Activated naive CD8-positive, alpha-beta T cell treated with anti-CD3 and anti-CD28 coated beads, Interleukin-2, amount 10 ng/mL, durations not matched to agents 7 days and 5 days (primary cell): ENCODE results near the gene HSPA12A. TPM values are rescaled to one million over a fixed set of nuclear protein-coding genes. Genes with fewer than 3 reads are reported as not detected.

ENCODE experiments used
- ATAC-seq: fragments of 150-1000 bp; cut with Tn5 transposase; one replicate; pipeline ENCODE4 v1.10.0; 2021; ENCODE audit warnings: low read depth, moderate library complexity
- POLR2A ChIA-PET: fragments of 350-600 bp; sonication (Branson Sonifier 250); formaldehyde crosslinking; loops from one replicate; lab custom pipeline; 2021; ENCODE audit warnings: antibody characterized with exemption; lab: Charles Lee
- DNase-seq: peaks from one replicate; pipeline ENCODE4 v3.0.0; 2021
- H3K27ac Mint-ChIP-seq: one replicate; pipeline ENCODE4 v1.8.0; 2022; ENCODE audit warnings: mild to moderate bottlenecking, mixed read lengths
- H3K27me3 Mint-ChIP-seq: one replicate; pipeline ENCODE4 v1.8.0; 2022; ENCODE audit warnings: mild to moderate bottlenecking, moderate library complexity, mixed read lengths
- H3K36me3 Mint-ChIP-seq: one replicate; pipeline ENCODE4 v1.8.0; 2021; ENCODE audit warnings: mild to moderate bottlenecking, mixed read lengths
- H3K4me1 Mint-ChIP-seq: one replicate; pipeline ENCODE4 v1.8.0; 2021; ENCODE audit warnings: mixed read lengths
- H3K4me3 Mint-ChIP-seq: one replicate; pipeline ENCODE4 v1.8.0; 2022; ENCODE audit warnings: mild to moderate bottlenecking, moderate library complexity, mixed read lengths
- H3K9me3 Mint-ChIP-seq: one replicate; pipeline ENCODE4 v1.8.0; 2021; ENCODE audit warnings: mixed read lengths
- total RNA-seq, 2 experiments: library from RNA; stranded (reverse); gene quantifications; one replicate each; pipeline ENCODE4 v1.2.3, GENCODE V29; 2021

Gene HSPA12A
- total RNA-seq, 2 experiments from 2014 or later, result 0.06 to 0.09 TPM

DNA sequence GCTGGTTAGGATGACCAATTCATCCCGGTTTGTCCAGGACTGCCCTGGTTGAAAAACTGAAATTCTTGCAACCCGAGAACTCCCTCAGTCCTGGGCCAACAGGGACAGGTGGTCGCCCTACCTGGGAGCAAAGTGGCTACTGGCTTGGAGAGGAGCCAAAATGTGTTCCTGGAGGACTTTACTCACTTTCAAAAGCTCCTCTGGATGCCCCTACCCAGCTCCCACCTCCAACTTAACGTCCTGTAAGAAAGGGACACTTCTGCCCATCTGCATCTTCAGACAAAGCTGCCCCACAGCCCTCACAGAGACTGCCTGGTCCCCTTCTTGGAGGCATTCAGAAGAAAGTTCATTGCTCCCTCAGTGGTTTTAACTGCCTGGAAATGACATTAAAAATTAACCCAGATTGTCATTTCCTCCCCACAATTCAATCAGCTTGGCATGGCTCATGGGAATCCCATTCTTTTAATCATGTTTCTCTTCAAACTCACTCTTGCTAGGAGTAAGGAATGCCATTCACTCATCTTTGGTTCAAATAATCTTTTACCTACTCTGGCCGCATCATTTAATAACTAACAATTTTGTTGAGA, 24.0 kb upstream of the HSPA12A start:
- POLR2A ChIA-PET, result no interaction called here
- ATAC-seq (no peak), DNase-seq (no peak)
- Mint-ChIP-seq H3K27ac (no peak overlapping the region), H3K36me3 (no peaks in the 10 kb centered on the region), H3K9me3 (no peaks in the 10 kb centered on the region), H3K4me1 (no peaks in the 10 kb centered on the region), H3K4me3 (no peak overlapping the region), H3K27me3 (peaks cover 40% of the 10 kb centered on the region)

DNA sequence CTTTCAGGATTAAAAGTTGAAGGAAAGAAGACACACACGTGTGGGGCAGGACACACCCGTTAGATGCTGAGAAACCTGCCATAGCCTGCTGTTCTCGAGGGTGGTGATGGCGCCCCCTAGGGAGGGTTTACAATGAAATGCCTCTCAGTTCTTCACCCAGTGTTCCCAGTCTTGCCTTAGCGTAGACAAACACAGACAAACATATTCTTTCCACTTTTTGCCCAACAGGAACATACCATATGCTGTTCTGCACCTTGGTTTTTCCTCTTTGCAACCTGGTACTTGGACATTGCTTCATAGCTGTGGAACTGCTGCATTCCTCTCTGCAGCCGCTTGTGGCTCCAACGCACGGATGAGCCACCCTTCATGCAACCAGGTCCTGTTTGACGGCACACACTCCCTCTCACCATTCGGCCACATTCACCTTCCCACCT, 23.3 kb upstream of the HSPA12A start:
- peaks cover 43% of the 10 kb centered on the region for H3K27me3 Mint-ChIP-seq
- no peaks in the 10 kb centered on the region for H3K36me3 Mint-ChIP-seq
- no peak overlapping the region for H3K4me3 Mint-ChIP-seq
- DNase-seq (no peak), ATAC-seq (no peak)
- no peak overlapping the region for H3K27ac Mint-ChIP-seq
- POLR2A ChIA-PET, result no interaction called here
- no peaks in the 10 kb centered on the region for H3K9me3 Mint-ChIP-seq
- H3K4me1 Mint-ChIP-seq, result no peaks in the 10 kb centered on the region

DNA sequence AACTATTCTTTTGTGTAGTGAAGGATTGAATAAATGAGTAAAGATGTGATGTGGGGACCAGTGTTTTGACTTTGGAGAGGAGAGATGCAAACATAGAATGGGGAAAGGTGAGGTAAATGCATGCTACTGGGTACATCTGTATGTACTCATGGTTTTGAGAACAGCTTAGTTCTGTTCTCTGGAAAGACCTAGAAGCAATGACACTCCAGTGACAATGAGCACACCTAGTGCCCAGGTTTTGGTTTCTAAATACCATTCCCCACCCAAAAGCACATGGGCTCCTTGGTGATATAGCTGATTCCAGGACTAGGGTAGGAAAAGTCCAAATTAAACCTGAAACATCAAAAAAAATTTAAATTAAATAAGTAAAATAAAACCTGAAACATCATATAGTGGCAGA, 22.6 kb upstream of the HSPA12A start:
- ATAC-seq, result no peak
- H3K36me3 Mint-ChIP-seq, result no peaks in the 10 kb centered on the region
- POLR2A ChIA-PET, result no interaction called here
- no peaks in the 10 kb centered on the region for H3K4me1 Mint-ChIP-seq
- H3K27ac Mint-ChIP-seq, result no peak overlapping the region
- no peak overlapping the region for H3K4me3 Mint-ChIP-seq
- H3K9me3 Mint-ChIP-seq, result no peaks in the 10 kb centered on the region
- DNase-seq, result no peak
- H3K27me3 Mint-ChIP-seq, result peaks cover 40% of the 10 kb centered on the region

DNA sequence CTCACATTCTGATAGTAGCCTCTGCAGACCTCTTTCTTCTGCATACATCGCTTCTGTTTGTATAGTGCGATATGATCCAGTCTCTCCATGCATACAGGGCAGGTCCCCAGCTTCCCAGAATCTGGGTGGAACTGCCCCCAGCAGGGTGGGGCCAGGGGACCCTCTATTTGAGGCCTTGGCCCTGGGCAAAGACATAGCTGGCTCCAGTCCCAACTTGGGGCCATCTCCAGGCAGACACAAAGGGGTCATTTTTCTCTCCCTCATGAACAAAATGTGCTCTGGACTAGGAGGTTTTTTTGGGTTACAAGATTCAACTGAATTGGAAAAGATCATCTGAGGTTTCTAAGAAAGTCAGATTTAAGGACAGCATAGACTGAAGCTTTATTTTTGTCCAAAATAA, 21.1 kb upstream of the HSPA12A start:
- Mint-ChIP-seq H3K27ac (no peak overlapping the region), H3K4me1 (no peaks in the 10 kb centered on the region), H3K36me3 (no peaks in the 10 kb centered on the region), H3K27me3 (peaks cover 33% of the 10 kb centered on the region), H3K4me3 (no peak overlapping the region), H3K9me3 (no peaks in the 10 kb centered on the region)
- ATAC-seq (no peak), DNase-seq (no peak)
- POLR2A ChIA-PET, result no interaction called here

DNA sequence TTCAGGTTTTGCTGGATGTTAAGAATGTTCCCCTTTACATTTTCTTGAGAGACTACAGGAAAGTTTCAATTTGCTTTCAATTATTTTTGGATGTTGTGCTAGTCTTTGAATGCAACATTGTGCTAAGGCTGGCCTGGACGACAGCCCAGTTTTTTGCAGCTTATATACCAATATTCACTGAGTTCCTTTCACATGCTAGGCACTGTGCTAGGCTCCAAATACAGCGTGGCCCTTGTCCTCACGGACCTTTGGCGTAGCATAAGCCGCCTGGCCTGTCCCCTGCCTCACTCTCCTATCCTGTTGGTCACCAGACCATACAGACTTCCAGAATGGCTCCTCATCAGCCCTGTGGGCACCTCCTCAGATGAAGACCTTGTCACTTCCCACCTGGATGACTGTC, 19.5 kb upstream of the HSPA12A start:
- Mint-ChIP-seq H3K9me3 (no peaks in the 10 kb centered on the region), H3K4me1 (no peaks in the 10 kb centered on the region), H3K36me3 (no peaks in the 10 kb centered on the region), H3K4me3 (no peak overlapping the region), H3K27me3 (peaks cover 35% of the 10 kb centered on the region), H3K27ac (no peak overlapping the region)
- POLR2A ChIA-PET, result no interaction called here
- ATAC-seq (no peak), DNase-seq (no peak)

DNA sequence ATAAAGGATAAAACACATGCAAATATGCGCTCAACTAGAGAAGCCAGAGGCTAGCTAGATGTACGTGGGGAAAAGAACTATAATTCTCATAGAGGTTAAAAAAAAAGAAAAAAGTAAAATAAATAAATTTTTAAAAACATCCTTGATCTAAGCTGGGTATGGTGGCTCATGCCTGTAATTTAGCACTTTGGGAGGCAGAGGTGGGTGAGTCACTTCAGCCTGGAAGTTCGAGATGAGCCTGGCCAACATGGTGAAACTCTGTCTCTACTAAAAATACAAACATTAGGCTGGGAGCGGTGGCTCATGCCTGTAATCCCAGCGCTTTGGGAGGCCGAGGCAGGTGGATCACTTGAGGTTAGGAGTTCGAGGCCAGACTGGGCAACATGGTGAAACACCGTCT, 18.6 kb upstream of the HSPA12A start:
- POLR2A ChIA-PET, result no interaction called here
- no peak for ATAC-seq
- no peak overlapping the region for H3K27ac Mint-ChIP-seq
- peaks cover 2% of the 10 kb centered on the region for H3K4me1 Mint-ChIP-seq
- H3K27me3 Mint-ChIP-seq, result peaks cover 29% of the 10 kb centered on the region
- no peaks in the 10 kb centered on the region for H3K36me3 Mint-ChIP-seq
- no peak for DNase-seq
- no peaks in the 10 kb centered on the region for H3K9me3 Mint-ChIP-seq
- H3K4me3 Mint-ChIP-seq, result no peak overlapping the region

DNA sequence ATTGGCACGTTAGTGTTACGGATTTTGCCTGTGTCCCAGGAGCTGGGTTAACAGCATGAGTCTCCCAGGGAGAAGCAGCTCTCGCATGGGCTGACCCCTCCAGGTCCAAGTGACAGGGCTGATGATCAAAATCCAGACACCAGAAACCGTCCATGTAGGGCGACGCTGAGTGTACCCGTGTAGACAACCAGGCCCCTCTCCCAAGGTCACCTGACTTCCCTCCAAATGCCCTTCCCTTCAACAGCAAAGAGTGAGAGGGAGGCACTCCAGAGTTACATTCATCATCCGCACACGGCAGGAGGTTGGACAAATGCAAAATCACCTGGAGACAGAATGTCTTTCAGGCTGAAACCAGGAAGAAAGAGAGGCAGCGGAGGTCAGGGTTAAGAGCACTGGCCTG, 14.9 kb upstream of the HSPA12A start:
- ATAC-seq (no peak), DNase-seq (no peak)
- Mint-ChIP-seq H3K27ac (no peak overlapping the region), H3K4me3 (no peak overlapping the region), H3K36me3 (no peaks in the 10 kb centered on the region), H3K9me3 (no peaks in the 10 kb centered on the region), H3K27me3 (peaks cover 21% of the 10 kb centered on the region), H3K4me1 (peaks cover 2% of the 10 kb centered on the region)
- POLR2A ChIA-PET, result no interaction called here

DNA sequence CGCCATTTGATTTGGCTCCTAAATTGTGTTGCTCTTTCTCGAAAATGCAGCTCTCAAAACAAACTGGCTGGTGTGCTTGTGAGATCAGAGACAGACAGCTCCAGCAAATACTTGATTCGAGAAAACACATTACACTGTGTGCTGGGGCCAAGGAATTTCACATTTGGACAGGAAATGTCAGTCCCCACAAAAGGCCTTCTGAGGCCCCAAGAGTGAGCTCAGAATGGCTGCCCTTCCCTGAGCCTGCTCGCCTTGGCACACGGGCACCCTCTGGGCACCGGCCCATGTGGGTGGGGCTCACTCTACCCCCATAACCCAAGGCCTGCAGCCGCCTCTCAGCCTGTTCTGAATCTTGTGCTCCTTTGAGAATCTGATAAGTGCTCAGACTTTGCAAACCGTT, 13.9 kb upstream of the HSPA12A start:
- DNase-seq (no peak), ATAC-seq (no peak)
- Mint-ChIP-seq H3K4me1 (peaks cover 4% of the 10 kb centered on the region), H3K4me3 (no peak overlapping the region), H3K9me3 (no peaks in the 10 kb centered on the region), H3K36me3 (no peaks in the 10 kb centered on the region), H3K27ac (no peak overlapping the region), H3K27me3 (peaks cover 14% of the 10 kb centered on the region)
- POLR2A ChIA-PET, result no interaction called here

DNA sequence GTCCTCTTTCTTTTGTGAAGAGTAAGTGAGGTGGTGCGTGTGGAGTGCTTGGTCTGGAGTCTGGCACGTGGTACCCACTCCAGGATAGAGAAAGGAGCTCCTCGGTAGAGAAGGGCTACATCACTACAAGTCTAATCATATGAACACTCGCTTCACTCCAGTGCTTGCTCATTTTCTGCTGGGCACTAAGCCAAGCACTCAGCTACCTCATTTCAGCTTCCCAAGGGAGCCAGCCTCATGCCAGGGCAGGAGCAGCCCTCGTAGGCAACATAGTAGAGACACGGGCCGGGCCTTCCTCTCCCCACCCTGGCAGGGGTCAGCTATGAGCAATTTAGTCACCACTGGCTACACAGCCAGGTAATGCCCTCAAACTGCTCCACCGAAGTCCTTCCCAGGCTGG, 11.4 kb upstream of the HSPA12A start:
- ATAC-seq, result no peak
- H3K4me1 Mint-ChIP-seq, result peaks cover 4% of the 10 kb centered on the region
- H3K27ac Mint-ChIP-seq, result no peak overlapping the region
- no peaks in the 10 kb centered on the region for H3K36me3 Mint-ChIP-seq
- peaks cover 25% of the 10 kb centered on the region for H3K27me3 Mint-ChIP-seq
- H3K4me3 Mint-ChIP-seq, result no peak overlapping the region
- POLR2A ChIA-PET, result no interaction called here
- DNase-seq, result no peak
- no peaks in the 10 kb centered on the region for H3K9me3 Mint-ChIP-seq

DNA sequence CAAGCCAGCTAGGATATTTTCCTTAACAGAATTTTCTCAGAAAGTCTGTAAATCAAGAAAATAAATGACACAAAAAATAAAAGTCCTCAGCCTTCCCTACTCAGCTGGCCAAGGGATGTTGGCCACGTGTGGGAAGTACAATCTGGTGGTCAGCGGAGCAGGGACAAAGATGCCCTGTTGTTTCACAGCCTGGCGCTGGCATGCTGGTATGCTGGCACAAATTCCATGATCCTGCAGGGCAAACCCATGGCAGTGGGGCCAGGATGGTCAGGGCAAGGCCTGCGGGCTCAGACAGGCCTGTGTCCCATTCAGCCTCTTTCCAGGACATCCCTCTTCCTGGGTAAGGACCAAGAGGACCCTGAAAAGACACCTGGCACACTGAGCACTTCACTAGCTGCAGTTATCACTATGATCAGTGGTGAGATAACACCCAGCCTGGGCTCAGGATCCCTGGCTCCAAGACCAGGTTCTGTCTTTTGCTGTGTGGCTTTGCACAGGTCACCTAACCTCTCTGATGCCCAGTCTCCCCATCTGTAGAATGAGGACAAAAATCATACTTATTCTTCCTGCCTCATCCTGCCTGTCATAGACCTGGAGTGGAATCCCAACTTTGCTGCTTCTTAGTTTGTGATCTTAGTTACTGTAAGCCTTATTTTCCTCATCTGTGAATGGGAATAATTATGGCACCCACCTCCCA, 10.8 kb upstream of the HSPA12A start:
- Mint-ChIP-seq H3K27ac (no peak overlapping the region), H3K9me3 (no peaks in the 10 kb centered on the region), H3K27me3 (peaks cover 23% of the 10 kb centered on the region), H3K4me3 (no peak overlapping the region), H3K36me3 (no peaks in the 10 kb centered on the region), H3K4me1 (peaks cover 4% of the 10 kb centered on the region)
- DNase-seq (no peak), ATAC-seq (no peak)
- POLR2A ChIA-PET, result no interaction called here

DNA sequence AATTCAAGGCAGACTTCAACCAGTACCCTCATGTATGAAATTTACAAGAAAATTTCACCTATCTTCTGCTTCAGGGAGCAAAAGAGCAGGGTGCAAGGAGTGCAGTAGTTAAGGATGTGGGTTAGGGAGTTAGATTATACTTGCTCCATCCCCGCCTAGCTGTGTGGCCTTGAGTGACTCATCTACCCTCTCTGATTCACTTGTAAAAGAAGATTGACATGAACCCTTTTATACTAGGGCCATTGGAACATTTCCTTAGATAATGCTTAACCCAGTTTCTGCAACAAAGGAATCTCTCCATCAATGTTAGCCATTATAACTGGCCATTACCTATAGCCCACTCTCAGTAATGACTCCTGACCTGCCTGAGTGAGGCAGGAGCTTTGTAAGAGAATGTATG, 10.2 kb upstream of the HSPA12A start:
- DNase-seq (no peak), ATAC-seq (no peak)
- Mint-ChIP-seq H3K27me3 (peaks cover 22% of the 10 kb centered on the region), H3K36me3 (no peaks in the 10 kb centered on the region), H3K4me1 (peaks cover 4% of the 10 kb centered on the region), H3K4me3 (no peak overlapping the region), H3K27ac (no peak overlapping the region), H3K9me3 (no peaks in the 10 kb centered on the region)
- POLR2A ChIA-PET, result no interaction called here

DNA sequence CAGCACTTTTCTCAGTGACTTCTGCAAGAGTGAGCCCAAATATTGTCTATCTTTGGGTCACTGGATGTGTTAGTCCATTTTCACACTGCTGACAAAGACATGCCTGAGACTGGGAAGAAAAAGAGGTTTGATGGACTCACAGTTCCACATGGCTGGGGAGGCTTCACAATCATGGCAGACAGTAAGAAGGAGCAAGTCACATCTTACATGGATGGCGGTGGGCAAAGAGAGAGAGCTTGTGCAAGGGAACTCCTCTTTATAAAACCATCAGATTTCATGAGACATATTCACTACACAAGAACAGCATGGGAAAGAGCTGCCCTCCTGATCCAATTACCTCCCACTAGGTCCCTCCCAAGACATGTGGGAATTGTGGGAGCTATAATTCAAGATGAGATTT, 6.1 kb upstream of the HSPA12A start:
- Mint-ChIP-seq H3K36me3 (no peaks in the 10 kb centered on the region), H3K27me3 (peaks cover 40% of the 10 kb centered on the region), H3K9me3 (no peaks in the 10 kb centered on the region), H3K27ac (no peak overlapping the region), H3K4me3 (no peak overlapping the region), H3K4me1 (peaks cover 5% of the 10 kb centered on the region)
- no peak for ATAC-seq
- POLR2A ChIA-PET, result no interaction called here
- DNase-seq, result no peak

DNA sequence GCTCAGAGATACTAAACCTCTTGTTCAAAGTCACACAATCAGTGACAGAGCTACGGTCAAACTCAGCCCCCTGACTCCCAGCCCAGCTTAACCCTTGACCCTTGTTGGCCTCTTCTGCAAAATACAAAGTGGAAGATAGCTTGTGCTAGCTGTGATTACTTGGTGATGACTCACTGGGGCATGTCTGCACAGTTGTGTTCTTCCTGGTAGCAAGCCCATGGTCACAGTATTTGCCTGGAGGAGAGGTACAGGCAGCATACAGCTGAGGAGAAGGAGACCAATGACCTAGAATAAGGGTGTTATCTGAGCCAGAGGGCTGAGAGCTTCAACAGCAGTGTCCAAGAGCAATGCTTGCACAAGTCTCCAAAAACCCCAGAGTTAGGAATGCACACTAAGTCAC, 5.7 kb upstream of the HSPA12A start:
- Mint-ChIP-seq H3K27ac (no peak overlapping the region), H3K9me3 (no peaks in the 10 kb centered on the region), H3K4me3 (no peak overlapping the region), H3K36me3 (no peaks in the 10 kb centered on the region), H3K27me3 (peaks cover 45% of the 10 kb centered on the region), H3K4me1 (peaks cover 5% of the 10 kb centered on the region)
- no peak for DNase-seq
- POLR2A ChIA-PET, result no interaction called here
- ATAC-seq, result no peak

DNA sequence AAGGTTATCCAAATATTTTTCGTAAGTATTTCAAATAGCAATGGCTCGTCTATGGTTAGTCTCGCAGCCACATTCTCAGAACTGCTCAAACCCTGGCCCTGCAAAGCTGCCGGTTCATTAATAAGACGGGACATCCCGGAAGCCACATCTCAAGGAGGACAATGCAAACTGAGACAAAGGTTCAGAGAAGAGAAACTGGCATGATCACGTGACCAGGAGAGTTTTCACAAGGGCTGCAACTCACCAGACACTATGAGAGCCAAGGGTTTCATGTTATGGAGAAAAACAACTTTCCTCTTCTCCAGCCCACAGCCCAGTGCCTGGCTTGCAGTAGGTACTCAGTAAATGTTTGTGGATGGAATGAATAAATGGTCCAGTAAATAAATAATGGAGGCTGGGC, 5.0 kb upstream of the HSPA12A start:
- H3K27ac Mint-ChIP-seq, result no peak overlapping the region
- DNase-seq (no peak), ATAC-seq (no peak)
- H3K27me3 Mint-ChIP-seq, result peaks cover 45% of the 10 kb centered on the region
- H3K9me3 Mint-ChIP-seq, result no peaks in the 10 kb centered on the region
- POLR2A ChIA-PET, result no interaction called here
- H3K4me3 Mint-ChIP-seq, result no peak overlapping the region
- no peaks in the 10 kb centered on the region for H3K36me3 Mint-ChIP-seq
- peaks cover 5% of the 10 kb centered on the region for H3K4me1 Mint-ChIP-seq
